ENCODE measurements around the gene MYLK.

DNA sequence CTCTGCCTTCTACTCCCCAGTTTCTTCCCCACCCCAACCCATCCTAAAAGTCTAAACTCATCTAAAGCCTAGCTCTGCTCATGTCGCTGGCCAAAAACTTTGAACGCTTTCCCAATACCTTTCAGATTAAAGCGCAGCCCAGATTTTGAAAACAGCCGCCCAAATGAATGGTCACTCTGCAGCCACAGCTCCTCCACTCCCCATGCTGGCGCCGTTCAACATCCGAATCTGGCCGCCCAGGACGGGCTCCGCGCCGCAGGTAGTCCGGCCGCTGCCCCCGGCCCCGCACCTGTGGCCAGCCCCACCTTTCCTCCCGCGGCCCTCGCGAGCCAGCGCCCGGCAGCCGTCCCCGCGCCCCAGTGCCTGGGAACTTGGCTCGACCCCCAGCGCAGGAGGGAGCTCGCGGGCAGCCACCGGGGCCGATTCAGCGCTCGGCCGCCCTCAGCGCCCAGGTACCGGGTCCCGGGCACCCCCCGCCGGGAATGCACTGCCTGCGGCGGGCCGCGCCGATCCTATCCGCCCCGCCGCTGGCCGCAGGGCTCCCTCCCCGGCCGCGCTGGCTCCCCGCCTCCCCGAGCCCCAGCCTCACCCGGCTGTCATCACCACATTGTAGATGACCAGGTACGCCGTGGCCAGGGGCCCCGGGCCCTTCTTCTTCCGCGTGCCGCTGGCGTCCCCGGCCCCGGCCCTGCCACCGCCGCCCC, 299.7 kb downstream of the MYLK start:
- TF ChIP-seq, protein P1, sequence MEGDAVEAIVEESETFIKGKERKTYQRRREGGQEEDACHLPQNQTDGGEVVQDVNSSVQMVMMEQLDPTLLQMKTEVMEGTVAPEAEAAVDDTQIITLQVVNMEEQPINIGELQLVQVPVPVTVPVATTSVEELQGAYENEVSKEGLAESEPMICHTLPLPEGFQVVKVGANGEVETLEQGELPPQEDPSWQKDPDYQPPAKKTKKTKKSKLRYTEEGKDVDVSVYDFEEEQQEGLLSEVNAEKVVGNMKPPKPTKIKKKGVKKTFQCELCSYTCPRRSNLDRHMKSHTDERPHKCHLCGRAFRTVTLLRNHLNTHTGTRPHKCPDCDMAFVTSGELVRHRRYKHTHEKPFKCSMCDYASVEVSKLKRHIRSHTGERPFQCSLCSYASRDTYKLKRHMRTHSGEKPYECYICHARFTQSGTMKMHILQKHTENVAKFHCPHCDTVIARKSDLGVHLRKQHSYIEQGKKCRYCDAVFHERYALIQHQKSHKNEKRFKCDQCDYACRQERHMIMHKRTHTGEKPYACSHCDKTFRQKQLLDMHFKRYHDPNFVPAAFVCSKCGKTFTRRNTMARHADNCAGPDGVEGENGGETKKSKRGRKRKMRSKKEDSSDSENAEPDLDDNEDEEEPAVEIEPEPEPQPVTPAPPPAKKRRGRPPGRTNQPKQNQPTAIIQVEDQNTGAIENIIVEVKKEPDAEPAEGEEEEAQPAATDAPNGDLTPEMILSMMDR (IDR thresholded peaks at IDR 0.05; ENCODE audit: poor library complexity) = peak; percentile 24
- TF ChIP-seq EZH2phosphoT487 (IDR thresholded peaks at IDR 0.05; ENCODE audit: low read depth, severe bottlenecking, unreplicated experiment) (no peak), EZH2 (IDR thresholded peaks at IDR 0.05; ENCODE audit: borderline replicate concordance) (no peak)
